ENCODE measurements around the gene POLR2A. TPM values are rescaled to one million over a fixed set of nuclear protein-coding genes. Genes with fewer than 3 reads are reported as not detected.

Gene POLR2A
- total RNA-seq, 1 donor from 2014 or later, result 91.3 TPM

- Histone ChIP-seq H3K36me3 (ENCODE audit: control insufficient read depth in 3 of 3, insufficient read depth in 3 of 3, low read length in 3 of 3) (no peaks in the 10 kb centered on the region), H3K4me1 (ENCODE audit: control insufficient read depth in 3 of 3, insufficient read depth in 3 of 3, low read length in 3 of 3) (peaks cover 48 to 54% (median 54%) of the 10 kb centered on the region in 3 donors), H3K27me3 (ENCODE audit: control insufficient read depth in 3 of 3, insufficient read depth in 3 of 3, low read length in 3 of 3) (no peaks in the 10 kb centered on the region), H3K9ac (ENCODE audit: low read depth in 1 of 3, low read length in 3 of 3) (peak overlapping the region; percentile 85 to 98 (median 86)), H3K4me3 (ENCODE audit: low read length in 3 of 3) (peak overlapping the region; percentile 52 to 97 (median 81)), H3K27ac (ENCODE audit: low read depth, low read length) (peak overlapping the region; percentile 100), H3K9me3 (ENCODE audit: control insufficient read depth in 3 of 3, low read length in 3 of 3) (no peaks in the 10 kb centered on the region)
Measured at GRCh38 chr17:7484919-7485377, 782 bp downstream of the POLR2A start.

GRCh38 chr17:7486181-7486580 is 2.0 kb downstream of the POLR2A start:
- Histone ChIP-seq H3K27me3 (ENCODE audit: control insufficient read depth in 3 of 3, insufficient read depth in 3 of 3, low read length in 3 of 3) (no peaks in the 10 kb centered on the region), H3K4me1 (ENCODE audit: control insufficient read depth in 3 of 3, insufficient read depth in 3 of 3, low read length in 3 of 3) (peaks cover 47 to 52% (median 50%) of the 10 kb centered on the region in 3 donors), H3K9ac (ENCODE audit: low read depth in 1 of 3, low read length in 3 of 3) (peak overlapping the region; percentile 0 to 57 (median 24)), H3K27ac (ENCODE audit: low read depth, low read length) (no peak overlapping the region), H3K9me3 (ENCODE audit: control insufficient read depth in 3 of 3, low read length in 3 of 3) (no peaks in the 10 kb centered on the region), H3K4me3 (ENCODE audit: low read length in 3 of 3) (peak overlapping the region; percentile 9 to 63 (median 54)), H3K36me3 (ENCODE audit: control insufficient read depth in 3 of 3, insufficient read depth in 3 of 3, low read length in 3 of 3) (no peaks in the 10 kb centered on the region)

- Histone ChIP-seq H3K4me3 (ENCODE audit: low read length in 3 of 3) (no peak overlapping the region), H3K4me1 (ENCODE audit: control insufficient read depth in 3 of 3, insufficient read depth in 3 of 3, low read length in 3 of 3) (peaks cover 28 to 43% (median 40%) of the 10 kb centered on the region in 3 donors), H3K9me3 (ENCODE audit: control insufficient read depth in 3 of 3, low read length in 3 of 3) (no peaks in the 10 kb centered on the region), H3K27ac (ENCODE audit: low read depth, low read length) (no peak overlapping the region), H3K36me3 (ENCODE audit: control insufficient read depth in 3 of 3, insufficient read depth in 3 of 3, low read length in 3 of 3) (no peaks in the 10 kb centered on the region), H3K9ac (ENCODE audit: low read depth in 1 of 3, low read length in 3 of 3) (no peak overlapping the region), H3K27me3 (ENCODE audit: control insufficient read depth in 3 of 3, insufficient read depth in 3 of 3, low read length in 3 of 3) (no peaks in the 10 kb centered on the region)
Measured at GRCh38 chr17:7490144-7490543, 6.0 kb downstream of the POLR2A start.

DNA sequence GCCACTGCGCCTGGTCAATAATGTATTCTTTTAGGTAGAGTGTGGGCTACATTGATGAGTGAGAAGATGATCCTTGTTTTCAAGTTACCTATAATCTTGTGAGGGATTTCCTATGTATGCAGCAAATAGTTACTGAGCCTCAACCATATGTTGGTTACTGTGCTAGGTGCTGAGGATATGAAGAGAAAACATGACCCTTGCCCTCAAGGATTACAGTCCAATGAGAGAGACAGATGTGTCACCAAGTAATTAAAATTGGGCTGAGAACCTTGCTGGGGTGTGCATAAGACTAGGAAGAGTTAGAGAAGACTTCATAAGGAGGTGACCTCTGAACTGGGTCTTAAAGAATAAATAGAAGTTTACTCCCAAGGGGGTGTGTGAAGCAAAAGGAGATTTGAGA is 7.4 kb downstream of the POLR2A start:
- Histone ChIP-seq H3K36me3 (ENCODE audit: control insufficient read depth in 3 of 3, insufficient read depth in 3 of 3, low read length in 3 of 3) (peaks cover 8% of the 10 kb centered on the region in 3 donors), H3K9me3 (ENCODE audit: control insufficient read depth in 3 of 3, low read length in 3 of 3) (no peaks in the 10 kb centered on the region), H3K4me3 (ENCODE audit: low read length in 3 of 3) (no peak overlapping the region), H3K4me1 (ENCODE audit: control insufficient read depth in 3 of 3, insufficient read depth in 3 of 3, low read length in 3 of 3) (peaks cover 25 to 33% (median 29%) of the 10 kb centered on the region in 3 donors), H3K27ac (ENCODE audit: low read depth, low read length) (no peak overlapping the region), H3K27me3 (ENCODE audit: control insufficient read depth in 3 of 3, insufficient read depth in 3 of 3, low read length in 3 of 3) (no peaks in the 10 kb centered on the region), H3K9ac (ENCODE audit: low read depth in 1 of 3, low read length in 3 of 3) (no peak overlapping the region)

DNA sequence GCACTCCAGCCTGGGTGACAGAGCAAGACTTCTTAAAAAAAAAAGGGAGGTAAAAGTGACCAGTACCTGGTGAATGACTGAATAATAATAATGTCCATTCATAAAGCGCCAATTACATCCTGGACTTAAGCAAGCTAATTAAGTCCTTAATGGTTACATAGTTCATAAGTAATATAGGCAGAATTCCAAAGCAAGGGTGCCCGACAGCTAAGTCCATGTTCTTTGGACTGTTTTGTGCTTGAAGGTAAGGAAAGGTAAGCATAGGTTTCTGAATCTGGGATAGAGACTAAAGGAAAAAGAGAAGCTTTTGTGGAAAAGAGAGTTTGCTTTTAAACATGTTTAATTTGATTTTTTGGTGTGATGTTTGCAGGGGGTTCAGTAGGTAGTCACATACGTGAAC is 9.8 kb downstream of the POLR2A start:
- H3K4me1 ChIP-seq (ENCODE audit: control insufficient read depth in 3 of 3, insufficient read depth in 3 of 3, low read length in 3 of 3), result peaks cover 13 to 19% (median 17%) of the 10 kb centered on the region in 3 donors
- no peak overlapping the region for H3K9ac ChIP-seq (ENCODE audit: low read depth in 1 of 3, low read length in 3 of 3)
- no peak overlapping the region for H3K4me3 ChIP-seq (ENCODE audit: low read length in 3 of 3)
- peaks cover 29 to 31% (median 31%) of the 10 kb centered on the region in 3 donors for H3K36me3 ChIP-seq (ENCODE audit: control insufficient read depth in 3 of 3, insufficient read depth in 3 of 3, low read length in 3 of 3)
- H3K27me3 ChIP-seq (ENCODE audit: control insufficient read depth in 3 of 3, insufficient read depth in 3 of 3, low read length in 3 of 3), result no peaks in the 10 kb centered on the region
- no peaks in the 10 kb centered on the region for H3K9me3 ChIP-seq (ENCODE audit: control insufficient read depth in 3 of 3, low read length in 3 of 3)
- H3K27ac ChIP-seq (ENCODE audit: low read depth, low read length), result no peak overlapping the region

- no peak overlapping the region for H3K9ac ChIP-seq (ENCODE audit: low read depth in 1 of 3, low read length in 3 of 3)
- H3K4me1 ChIP-seq (ENCODE audit: control insufficient read depth in 3 of 3, insufficient read depth in 3 of 3, low read length in 3 of 3), result peaks cover 8 to 12% (median 12%) of the 10 kb centered on the region in 3 donors
Measured at GRCh38 chr17:7495906-7496434, 11.8 kb downstream of the POLR2A start.

GRCh38 chr17:7496470-7497183 is 12.5 kb downstream of the POLR2A start:
- Histone ChIP-seq H3K4me3 (ENCODE audit: low read length in 3 of 3) (no peak overlapping the region), H3K27me3 (ENCODE audit: control insufficient read depth in 3 of 3, insufficient read depth in 3 of 3, low read length in 3 of 3) (no peaks in the 10 kb centered on the region), H3K36me3 (ENCODE audit: control insufficient read depth in 3 of 3, insufficient read depth in 3 of 3, low read length in 3 of 3) (peaks cover 50 to 54% (median 52%) of the 10 kb centered on the region in 3 donors), H3K9me3 (ENCODE audit: control insufficient read depth in 3 of 3, low read length in 3 of 3) (no peaks in the 10 kb centered on the region), H3K27ac (ENCODE audit: low read depth, low read length) (no peak overlapping the region), H3K9ac (ENCODE audit: low read depth in 1 of 3, low read length in 3 of 3) (no peak overlapping the region), H3K4me1 (ENCODE audit: control insufficient read depth in 3 of 3, insufficient read depth in 3 of 3, low read length in 3 of 3) (peaks cover 8 to 12% (median 9%) of the 10 kb centered on the region in 3 donors)

More at GRCh38 chr17:7495906-7496434, 11.8 kb downstream of the POLR2A start:
- peaks cover 43 to 48% (median 46%) of the 10 kb centered on the region in 3 donors for H3K36me3 ChIP-seq (ENCODE audit: control insufficient read depth in 3 of 3, insufficient read depth in 3 of 3, low read length in 3 of 3)
- H3K9me3 ChIP-seq (ENCODE audit: control insufficient read depth in 3 of 3, low read length in 3 of 3), result no peaks in the 10 kb centered on the region
- H3K27me3 ChIP-seq (ENCODE audit: control insufficient read depth in 3 of 3, insufficient read depth in 3 of 3, low read length in 3 of 3), result no peaks in the 10 kb centered on the region
- no peak overlapping the region for H3K27ac ChIP-seq (ENCODE audit: low read depth, low read length)
- H3K4me3 ChIP-seq (ENCODE audit: low read length in 3 of 3), result no peak overlapping the region

DNA sequence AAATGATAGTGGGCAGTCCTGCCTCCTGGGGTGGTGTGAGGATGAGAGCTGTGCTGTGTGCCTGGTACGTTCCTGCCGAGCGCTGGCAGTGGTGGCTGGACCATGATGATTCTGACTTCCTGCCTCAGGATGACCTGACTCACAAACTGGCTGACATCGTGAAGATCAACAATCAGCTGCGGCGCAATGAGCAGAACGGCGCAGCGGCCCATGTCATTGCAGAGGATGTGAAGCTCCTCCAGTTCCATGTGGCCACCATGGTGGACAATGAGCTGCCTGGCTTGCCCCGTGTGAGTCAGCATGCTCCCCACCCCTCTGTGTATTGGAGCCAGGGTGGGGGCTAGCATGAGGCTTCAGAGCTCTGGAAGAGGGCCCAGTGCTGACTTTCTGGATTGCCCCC is 13.1 kb downstream of the POLR2A start:
- H3K4me3 ChIP-seq (ENCODE audit: low read length in 3 of 3), result no peak overlapping the region

DNA sequence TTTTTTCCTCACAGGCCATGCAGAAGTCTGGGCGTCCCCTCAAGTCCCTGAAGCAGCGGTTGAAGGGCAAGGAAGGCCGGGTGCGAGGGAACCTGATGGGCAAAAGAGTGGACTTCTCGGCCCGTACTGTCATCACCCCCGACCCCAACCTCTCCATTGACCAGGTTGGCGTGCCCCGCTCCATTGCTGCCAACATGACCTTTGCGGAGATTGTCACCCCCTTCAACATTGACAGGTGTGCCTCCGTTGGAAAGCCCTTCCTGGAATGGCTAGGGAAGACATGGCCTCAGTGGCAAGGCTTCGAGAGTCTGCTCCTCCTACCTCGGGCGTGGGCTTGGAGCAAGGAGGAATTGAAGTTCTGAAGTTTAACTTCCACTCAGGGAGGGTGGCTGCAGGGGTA is 13.5 kb downstream of the POLR2A start:
- Histone ChIP-seq H3K27me3 (ENCODE audit: control insufficient read depth in 3 of 3, insufficient read depth in 3 of 3, low read length in 3 of 3) (no peaks in the 10 kb centered on the region), H3K9me3 (ENCODE audit: control insufficient read depth in 3 of 3, low read length in 3 of 3) (no peaks in the 10 kb centered on the region), H3K27ac (ENCODE audit: low read depth, low read length) (no peak overlapping the region), H3K9ac (ENCODE audit: low read depth in 1 of 3, low read length in 3 of 3) (peak overlapping the region in 1 of 3 donors; percentile 16), H3K4me3 (ENCODE audit: low read length in 3 of 3) (no peak overlapping the region), H3K36me3 (ENCODE audit: control insufficient read depth in 3 of 3, insufficient read depth in 3 of 3, low read length in 3 of 3) (peaks cover 60 to 64% (median 63%) of the 10 kb centered on the region in 3 donors), H3K4me1 (ENCODE audit: control insufficient read depth in 3 of 3, insufficient read depth in 3 of 3, low read length in 3 of 3) (peaks cover 7 to 12% (median 8%) of the 10 kb centered on the region in 3 donors)

More for the DNA sequence above, 13.1 kb downstream of the POLR2A start:
- no peak overlapping the region for H3K9ac ChIP-seq (ENCODE audit: low read depth in 1 of 3, low read length in 3 of 3)
- H3K27ac ChIP-seq (ENCODE audit: low read depth, low read length), result no peak overlapping the region
- H3K27me3 ChIP-seq (ENCODE audit: control insufficient read depth in 3 of 3, insufficient read depth in 3 of 3, low read length in 3 of 3), result no peaks in the 10 kb centered on the region
- H3K36me3 ChIP-seq (ENCODE audit: control insufficient read depth in 3 of 3, insufficient read depth in 3 of 3, low read length in 3 of 3), result peaks cover 56 to 60% (median 58%) of the 10 kb centered on the region in 3 donors
- H3K9me3 ChIP-seq (ENCODE audit: control insufficient read depth in 3 of 3, low read length in 3 of 3), result no peaks in the 10 kb centered on the region
- peaks cover 8 to 12% (median 8%) of the 10 kb centered on the region in 3 donors for H3K4me1 ChIP-seq (ENCODE audit: control insufficient read depth in 3 of 3, insufficient read depth in 3 of 3, low read length in 3 of 3)

- no peak overlapping the region for H3K4me3 ChIP-seq (ENCODE audit: low read length in 3 of 3)
- H3K9ac ChIP-seq (ENCODE audit: low read depth in 1 of 3, low read length in 3 of 3), result no peak overlapping the region
- no peaks in the 10 kb centered on the region for H3K9me3 ChIP-seq (ENCODE audit: control insufficient read depth in 3 of 3, low read length in 3 of 3)
- H3K27me3 ChIP-seq (ENCODE audit: control insufficient read depth in 3 of 3, insufficient read depth in 3 of 3, low read length in 3 of 3), result no peaks in the 10 kb centered on the region
- peaks cover 0 to 12% (median 0%) of the 10 kb centered on the region in 3 donors for H3K4me1 ChIP-seq (ENCODE audit: control insufficient read depth in 3 of 3, insufficient read depth in 3 of 3, low read length in 3 of 3)
- H3K27ac ChIP-seq (ENCODE audit: low read depth, low read length), result no peak overlapping the region
- peaks cover 75 to 79% (median 78%) of the 10 kb centered on the region in 3 donors for H3K36me3 ChIP-seq (ENCODE audit: control insufficient read depth in 3 of 3, insufficient read depth in 3 of 3, low read length in 3 of 3)
Measured at GRCh38 chr17:7499161-7499560, 15.0 kb downstream of the POLR2A start.
